ENCODE data around the gene MCIDAS.

MCIDAS gene

DNA sequence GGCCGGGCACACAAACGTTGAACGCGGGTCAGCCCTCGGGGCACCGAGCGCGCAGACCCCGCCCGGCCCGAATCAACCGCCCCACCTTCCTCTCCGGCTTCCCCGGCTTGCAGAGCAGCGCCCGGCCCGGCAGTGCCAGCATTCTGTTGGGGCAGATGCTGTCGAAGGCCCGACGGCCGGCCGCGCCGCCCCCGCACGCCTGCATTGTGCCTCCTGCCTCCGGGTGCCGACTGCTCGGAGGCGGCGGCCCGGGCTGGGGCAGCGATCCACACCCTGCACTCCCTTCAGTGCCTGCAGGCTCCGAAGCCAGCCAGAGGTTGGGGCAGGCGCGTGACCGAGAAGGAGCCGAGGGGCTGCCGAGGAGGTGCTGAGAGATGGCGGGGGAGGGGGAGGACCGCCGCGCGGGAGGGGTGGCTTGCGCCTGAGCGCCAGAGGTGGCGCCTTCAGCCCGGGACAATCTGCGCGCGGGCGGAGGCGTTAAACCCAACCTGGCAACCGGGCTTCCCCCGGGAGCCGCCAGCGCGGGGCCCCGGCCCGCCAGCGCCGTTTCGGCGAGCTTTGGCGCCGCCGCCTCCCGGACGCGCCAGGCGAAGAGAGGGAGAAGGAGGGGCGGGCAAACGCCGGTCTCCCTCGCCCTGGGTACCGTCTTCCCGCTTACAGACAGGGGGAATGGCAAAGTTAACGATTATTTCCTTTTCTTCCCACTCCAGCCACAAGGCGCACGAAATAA lies at the start of gene MCIDAS:
MCIDAS (minus strand) TSS at position 382 of the 730 bp plus-strand sequence; CDS start at position 205, 177 bp downstream.
- FAIRE-seq: no peak

DNA sequence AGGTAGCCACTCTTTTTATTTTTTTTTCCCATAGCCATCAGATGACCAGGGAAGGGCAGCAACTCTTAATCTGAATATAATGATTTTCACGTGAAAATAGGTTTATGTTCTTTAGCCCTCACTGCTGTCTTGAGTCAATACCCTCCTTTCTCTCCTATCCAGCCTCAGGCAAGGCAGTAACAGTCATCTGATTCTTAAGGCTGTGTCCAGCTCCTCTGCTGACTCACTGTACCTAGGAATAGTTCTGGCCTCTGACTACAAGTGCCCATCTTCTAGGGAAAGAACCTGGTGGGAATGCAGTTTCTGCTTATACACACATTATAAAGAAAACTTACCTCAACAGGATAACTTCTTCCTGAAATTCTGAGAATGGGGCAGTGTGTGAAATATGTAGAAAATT lies 49.7 kb upstream of the MCIDAS start:
- no peak for FAIRE-seq

DNA sequence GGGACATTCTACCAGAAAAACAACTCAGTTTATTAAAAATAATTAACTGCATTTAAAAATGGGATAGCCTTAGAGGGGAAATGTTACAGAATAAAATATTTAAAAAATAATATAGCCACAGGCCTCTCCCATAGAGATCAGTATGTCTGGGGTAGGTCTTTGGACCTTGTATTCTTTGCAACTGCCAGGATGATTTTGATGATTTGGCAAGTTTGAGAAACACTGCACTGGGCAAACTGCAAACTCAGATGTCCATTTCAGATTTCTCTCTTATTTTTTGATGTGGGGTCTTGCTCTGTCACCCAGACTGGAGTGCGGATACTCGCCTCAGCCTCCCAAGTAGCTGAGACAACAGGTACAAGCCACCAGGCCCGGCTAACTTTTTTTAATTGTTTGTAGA lies 31.2 kb upstream of the MCIDAS start:
- FAIRE-seq: no peak

DNA sequence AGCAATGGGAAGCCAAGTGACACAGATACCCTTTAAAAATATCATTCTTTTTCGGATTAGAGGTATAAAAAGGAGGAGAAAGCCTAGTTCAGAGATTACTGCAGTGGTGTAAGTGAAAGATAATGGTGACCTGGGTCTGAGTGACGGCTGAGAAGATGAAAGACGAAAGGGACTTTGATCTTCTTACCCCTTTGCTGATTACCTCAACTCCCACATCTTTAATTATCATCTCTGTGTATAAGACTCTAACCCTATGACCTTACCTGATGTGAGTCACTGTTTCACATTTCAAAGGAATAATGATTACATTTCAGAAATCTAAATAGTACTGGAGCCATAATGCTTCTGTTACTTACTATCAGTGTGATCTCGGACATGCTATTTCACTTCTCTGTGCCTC lies 27.7 kb upstream of the MCIDAS start:
- no peak for FAIRE-seq

DNA sequence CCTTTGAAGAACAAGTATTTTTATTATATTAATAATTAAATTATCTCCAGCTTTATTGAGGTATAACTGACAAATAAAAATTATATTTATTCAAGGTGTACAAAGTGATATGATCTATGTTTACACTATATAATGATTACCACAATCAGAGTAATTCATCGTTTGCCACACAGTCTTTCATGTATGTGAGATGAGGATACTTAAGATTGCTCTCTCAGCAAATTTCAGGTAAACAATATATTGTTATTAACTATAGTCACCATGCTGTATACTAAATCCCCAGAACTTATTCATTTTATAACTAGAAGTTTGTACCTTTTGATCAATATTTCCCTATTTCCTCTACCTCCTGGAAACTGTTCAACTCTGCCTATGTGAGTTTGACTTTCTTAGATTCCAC lies 22.9 kb upstream of the MCIDAS start:
- FAIRE-seq: no peak

DNA sequence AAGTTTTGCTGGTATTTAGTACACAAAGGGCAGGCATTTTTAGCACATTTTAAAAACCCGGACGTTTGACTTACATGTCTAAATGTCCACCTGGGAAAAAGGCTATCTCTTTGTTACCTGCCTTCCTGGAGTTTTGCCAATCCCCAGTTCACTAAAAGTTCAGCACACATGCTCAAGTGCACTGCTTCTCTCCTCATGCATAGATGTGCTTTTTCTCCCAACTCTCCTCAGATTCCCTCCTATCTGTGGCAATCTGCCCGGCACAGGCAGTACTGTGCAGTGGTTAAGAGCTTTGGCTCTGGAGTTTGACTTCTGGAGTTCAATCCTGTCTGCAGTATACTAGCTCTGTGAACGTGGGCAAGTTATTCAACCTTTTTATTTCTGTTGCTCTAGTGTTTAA lies 14.6 kb upstream of the MCIDAS start:
- no peak for FAIRE-seq

DNA sequence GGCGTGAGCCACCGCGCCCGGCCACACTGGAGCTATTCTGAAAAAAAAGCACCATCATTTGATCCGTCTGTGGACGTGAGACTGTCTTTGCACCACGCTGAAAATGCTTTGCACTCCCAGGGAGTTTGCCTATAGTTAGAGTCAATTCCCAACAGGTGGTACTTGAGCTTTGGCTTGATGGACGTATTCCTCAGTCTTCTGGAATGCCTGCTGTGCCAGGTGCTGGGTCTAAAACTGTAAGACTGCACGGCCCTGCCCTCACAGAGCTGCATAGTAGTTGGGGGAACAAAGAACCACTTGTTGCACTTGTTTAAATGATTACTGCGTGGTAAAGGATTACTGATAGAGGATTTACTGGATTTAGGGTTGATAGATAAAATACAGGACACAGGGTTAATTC lies 9.7 kb upstream of the MCIDAS start:
- no peak for FAIRE-seq

DNA sequence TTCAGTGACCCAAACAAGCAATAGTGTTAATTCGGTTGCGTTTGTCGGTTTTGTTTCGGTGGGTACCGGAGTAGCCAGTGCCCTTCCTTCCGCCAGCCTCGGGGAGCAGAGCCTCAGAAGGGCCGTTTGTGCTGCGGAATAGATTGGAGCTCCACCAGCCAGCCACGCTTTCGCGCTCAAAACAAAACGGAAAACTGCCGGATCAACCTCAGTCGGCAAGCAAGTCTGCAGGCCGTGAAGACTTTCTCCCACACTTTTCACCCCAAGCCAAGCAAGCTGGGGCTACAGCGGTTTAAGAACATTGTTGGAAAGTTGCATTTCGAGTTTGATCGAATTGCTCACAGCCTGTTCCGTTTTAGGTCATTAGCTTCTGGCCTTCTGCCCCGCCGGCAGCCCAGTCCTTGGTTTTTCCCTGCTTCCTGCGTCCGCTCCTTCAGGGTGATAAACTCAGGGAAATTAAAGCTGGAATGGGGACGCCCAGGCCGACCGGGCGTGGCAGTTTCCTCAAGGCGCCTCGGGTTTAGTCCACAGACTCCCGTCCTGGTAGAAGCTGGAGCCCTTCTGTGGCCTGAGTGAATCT lies 7.1 kb upstream of the MCIDAS start:
- FAIRE-seq: no peak

DNA sequence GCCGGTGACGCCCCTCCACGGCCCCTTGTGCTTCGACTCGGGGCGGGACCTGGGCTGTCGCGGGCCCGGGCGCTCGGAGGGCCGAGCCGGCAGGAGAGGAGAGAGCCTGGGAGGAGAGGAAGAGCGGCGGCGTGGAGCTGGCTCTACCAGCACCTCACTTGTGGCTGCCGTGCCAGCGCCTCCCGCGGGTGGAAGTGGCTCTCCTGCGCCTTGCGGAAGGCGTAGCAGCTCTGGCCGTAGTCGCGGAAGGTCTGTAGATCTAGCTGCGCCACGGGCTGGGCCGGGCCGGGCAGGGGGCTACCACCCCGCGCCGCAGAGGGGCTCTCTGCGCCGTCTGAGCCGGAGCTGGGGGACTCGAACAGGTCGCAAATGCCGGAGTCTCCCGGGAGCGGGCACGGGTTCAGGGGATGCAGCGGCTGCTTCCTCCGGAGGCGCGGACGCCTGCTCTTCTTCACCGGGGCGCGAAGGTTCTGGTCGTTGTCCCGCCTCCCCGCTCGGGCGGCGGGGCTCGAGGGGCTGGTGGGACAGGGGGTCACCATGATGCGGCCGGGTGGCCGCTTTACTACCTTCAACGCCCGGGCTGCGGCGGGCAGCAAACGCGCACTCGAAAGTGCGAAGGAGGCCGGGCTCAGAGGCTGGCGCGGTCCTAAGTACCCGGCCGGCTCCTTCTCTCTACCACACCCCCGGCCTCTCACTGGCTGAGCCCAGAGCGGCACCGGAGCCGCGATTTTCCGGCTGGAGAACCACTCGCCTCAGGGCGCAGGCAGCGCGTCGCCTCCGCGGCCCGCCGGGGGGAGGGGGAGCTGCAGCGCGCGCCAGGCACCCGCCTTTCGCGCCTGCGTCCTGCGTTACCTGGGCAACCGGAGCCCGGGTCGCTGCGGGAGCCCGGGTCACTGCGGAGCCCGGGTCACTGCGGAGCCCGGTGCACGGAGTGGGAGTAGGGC lies 6.1 kb upstream of the MCIDAS start, which contains the start of gene CCNO:
CCNO (minus strand) TSS at position 624 of the 944 bp plus-strand sequence; CDS start at position 539, 85 bp downstream.
- FAIRE-seq: no peak

DNA sequence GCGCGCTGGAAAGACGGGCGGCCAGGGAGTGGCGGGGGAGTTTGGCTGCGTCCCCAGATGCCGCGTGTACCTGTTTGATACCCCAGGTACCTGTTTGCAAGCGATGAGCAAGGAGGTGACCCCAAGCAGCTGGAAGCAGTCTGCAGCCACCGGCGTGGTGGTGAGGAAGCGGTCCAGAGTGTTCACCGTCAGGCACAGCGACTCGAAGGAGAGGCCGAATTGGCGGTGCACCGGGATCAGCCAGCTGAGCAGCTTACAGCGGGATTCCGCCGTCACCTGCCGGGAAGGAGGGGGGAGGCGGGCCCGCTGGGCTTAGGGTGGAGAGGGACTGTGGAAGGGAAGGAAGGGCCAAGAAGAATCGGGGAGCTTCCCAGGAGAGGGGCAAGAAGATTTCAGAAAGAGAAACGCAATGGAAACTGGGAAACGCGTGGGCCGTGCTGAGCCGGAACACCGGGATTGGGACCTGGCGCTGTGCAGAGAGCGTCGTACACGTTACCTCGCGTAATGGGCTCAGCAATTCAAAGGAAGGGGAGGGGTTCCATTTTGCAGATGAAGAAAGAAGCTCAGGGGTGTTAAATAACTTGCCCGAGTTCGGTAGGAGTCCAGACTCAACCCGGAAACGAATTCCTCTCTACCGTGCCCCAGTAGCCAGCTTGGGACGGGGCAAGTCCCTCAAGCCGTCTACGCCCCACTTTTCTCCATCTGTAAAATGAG lies 5.3 kb upstream of the MCIDAS start:
- no peak for FAIRE-seq

DNA sequence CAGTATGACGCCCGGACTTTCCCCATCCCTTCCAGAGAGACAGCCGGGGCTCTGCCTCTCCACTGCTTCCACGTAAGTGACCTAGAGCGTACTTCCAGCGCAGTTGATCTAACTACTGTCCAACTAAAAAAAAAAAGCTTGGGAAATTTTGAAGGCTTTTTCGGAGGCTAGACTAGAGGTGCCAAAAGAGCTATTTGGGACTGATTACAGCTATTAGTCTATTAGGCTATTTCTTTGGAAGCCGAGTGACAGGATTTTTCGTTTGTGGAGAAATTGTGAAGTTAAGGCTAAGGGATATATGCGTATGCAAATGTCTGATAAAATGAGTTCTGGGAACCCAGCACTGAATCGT lies 4.8 kb upstream of the MCIDAS start:
- FAIRE-seq: no peak

DNA sequence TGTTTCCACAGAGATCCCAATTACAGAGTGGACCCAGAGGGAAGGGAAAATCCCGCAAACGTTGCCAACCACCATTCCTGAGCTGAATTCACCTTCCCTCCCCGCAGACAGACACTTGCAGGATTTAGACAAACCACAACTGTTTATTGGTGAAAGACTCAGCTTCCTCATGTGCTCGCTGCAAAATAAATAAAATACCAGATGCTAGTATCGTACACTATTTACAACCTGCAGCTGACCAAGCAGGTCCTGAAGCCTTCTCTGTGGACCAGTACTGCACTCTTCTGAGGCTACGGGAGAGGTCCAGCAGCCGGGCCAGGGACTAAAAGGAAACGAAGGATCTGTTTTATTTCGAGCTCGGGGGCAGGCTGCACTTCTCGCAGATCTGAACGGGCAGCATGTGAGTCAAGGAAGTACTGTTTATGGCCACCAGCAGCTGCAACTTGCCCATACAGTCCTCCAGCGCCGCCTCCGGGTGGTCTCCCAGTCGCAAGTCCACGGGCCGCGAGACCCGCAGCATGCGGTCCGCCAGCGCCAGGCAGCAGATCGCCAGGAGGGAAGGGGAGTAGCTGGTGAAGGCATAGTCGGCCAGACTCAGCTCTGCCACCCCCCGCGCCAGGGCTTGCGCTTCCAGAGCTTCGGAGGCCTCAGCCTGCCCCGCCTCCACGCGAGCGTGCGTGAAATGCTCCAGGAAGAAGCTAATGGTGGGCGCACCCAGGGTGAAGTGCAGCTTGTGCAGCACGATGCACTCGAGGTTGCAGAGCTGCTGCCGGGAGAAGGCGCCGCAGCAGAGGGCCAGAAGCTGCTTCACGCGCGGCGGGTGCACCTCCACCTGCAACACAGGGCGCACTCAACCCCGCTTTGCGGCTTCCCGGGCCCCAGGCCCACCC lies 4.2 kb upstream of the MCIDAS start:
- FAIRE-seq: no peak

DNA sequence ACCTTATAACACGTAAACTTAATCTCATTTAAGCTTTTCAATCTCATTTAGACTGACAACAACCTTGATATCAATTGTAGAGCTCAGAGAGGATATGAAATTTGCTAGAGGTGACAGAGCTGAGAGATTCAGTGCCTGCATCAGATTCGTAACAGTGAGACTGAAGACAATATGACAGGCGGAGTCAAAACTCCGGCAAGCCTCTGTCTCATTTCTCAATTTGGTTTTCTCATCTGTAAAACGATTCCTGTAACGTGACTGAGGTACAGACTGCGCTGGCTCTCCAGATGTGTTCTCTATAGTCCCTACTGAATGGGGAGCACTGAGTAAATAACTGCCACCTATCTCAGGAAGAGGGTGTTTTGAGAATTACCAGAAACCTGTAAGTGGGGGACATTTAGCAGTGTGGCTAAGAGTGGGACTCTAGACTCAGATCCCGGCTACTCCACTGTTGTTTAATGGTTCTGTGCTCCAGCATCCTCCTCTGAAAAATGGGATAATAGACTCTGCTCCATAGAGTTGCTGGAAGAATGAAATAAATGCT lies 3.0 kb upstream of the MCIDAS start:
- FAIRE-seq: no peak

DNA sequence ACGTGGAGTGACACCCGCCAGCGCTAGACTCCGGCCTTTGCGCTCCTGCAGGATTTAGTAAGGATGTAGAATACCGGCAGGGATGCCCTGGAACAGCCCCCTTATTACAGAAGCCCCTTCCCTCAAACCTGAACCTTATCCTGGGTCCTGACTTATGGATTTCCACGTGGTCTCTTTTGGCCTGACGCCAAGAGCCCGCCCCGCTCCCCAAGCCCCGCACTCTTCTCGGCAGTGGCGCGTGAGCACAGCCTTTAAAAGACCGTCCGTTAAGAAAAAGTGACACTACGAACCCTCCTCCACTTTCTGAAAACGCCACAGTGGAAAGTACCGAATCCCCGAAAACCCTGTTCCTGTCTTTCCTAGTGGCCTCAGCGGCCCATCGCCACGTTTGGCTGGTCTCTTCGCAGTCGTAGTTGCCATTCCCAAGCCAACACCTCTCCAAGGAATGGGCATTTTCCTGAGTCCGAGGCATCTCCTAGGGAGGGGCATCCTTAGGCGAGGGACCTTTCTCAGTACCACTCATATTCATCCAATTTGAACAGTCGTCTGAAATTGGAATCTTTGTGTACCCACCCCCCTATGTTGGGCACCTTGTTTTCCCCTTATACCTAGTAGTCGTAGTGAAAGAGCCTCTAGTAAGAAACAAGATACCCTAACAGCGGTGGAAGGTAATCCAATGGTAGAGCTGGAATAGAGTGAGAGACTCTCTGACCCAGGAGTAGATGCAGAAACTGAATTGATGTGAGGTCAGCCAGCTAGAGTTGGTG lies 732 bp upstream of the MCIDAS start:
- FAIRE-seq: no peak

DNA sequence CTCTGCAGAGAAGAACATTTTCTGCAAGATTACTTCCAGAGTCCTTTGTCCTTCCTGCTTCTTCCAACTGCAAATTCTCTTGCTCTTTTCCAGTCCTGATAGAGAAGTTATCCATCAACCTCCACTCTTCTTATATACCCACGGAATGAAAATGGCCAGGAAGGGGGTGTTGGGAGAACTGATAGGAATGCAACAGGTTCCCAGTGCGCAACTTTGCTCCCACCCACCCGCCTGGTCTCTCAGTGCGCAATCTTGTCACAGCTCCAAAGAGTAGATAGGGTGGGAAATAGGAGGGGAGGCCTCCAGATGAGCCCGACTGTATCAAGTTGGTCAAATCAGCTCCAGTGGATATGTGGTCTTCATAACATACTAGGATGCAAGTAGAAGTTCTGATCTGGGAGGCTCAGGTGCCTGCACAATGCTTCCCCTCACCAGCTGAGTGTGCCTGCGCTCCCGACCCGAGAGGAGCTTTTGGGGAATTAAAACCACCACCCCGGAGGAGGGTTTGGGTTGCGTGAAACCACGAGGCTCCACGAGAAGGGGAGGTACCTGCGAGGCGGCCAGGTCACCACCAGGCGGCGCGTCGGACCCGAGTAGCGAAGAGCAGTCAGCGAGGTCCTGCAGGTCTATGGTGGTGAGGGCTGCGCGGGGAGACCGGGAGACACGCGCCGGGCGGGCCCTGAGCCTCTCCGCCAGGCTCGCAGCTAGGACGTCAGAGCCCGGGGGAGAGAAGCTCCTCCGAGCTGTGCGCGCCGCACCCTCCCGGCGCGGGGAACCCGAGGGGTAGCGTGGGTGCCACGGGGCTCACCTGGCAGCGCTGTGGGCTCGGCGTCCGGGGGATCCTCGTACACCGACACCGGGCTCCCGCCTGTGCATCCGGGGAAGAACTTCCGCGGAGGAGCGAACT lies 835 bp downstream of the MCIDAS start:
- peak; percentile 83 for FAIRE-seq

DNA sequence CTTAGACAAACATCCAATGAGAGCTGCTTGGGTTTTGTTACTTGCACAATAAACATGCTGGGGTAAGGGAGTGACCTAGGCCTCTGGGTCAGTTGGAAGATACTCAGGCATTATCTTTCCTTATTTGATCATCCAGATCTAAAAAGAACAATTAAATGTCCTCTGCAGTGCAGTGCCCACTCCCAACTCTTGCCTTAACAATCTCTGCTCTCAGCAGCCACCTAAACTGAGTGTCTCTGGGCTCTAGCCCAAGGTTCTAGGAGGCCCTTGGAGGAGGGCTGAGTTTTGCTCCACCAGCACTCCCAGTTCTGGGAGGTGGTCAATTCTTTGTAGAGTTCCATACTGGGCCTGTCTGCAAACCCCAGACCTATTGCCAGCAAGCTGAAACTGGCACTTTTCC lies 1.8 kb downstream of the MCIDAS start:
- FAIRE-seq: no peak

DNA sequence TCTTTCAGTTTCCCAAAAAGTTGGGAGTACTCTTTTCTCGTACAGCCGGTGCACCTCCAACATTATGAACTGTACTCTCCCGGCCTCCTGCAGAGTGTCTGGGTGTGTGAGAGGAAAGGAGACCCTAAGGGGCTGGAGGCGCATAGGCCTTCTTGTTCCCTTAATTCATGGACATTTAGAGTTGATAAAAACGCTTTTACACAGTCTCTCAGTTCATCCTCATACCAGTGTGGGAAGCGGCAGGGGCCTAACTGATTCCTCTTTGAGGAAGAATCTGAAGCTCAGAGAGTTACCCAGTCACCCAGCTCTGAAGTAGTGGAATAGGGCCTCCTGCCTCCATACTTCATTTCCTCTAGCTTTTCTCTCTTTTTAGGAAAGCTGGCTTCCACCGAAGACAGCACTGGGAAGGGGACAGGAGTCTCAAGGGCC lies 3.3 kb downstream of the MCIDAS start:
- no peak for FAIRE-seq

DNA sequence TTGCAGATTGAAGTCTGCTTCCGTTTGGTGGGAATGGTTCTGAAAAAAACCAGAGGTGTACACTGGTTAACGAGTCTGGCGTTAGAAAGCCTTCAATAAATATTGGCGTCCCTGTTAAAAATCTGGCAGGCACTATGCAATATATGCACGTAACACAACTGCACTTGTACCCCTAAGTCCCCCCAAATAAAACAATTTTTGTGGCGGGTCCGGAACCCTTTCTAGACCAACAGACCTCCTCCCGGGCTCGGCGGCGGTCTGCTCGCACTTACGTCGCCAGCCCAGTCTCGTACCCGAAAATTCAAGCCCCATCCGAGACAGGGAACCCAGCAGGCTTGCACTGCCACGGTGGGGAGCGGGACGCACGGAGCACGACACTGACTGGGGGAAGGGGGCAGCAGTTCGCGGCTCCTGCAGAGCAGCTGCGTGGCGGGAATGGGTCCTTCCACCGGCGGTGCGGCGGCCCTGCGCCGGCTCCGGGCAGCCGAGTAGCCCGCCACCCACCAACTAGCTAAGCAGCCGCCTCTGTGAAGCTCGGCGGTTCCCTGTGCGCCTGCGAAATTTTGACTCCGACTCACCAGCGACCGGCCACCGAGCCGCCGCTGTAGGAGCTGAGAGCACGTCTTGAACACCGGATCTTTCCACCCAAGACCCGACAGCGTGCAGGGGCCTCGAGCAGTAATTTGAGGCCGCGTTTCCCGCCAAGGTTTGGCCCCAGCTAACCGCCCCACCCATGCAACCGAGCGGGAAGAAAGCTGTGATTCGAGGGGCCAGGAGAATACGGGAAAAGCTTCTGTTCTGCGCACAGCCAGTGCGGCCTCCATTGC lies 3.9 kb downstream of the MCIDAS start:
- FAIRE-seq: no peak

Measured in G401.6 (cell line).